GM21723 (cell line): Measurements from ENCODE around the gene ELAC1.
"Not testable (repeated sequence)": the region's sequence is repeated elsewhere in the genome, so short reads cannot be mapped to it uniquely, and the experiment has no call there.

Source experiments
- ATAC-seq: cut with Tn5 transposase; IDR thresholded peaks from one replicate; pipeline ENCODE4 v1.9.1; 2021; ENCODE audit warnings: mild to moderate bottlenecking, moderate library complexity; ENCODE audit not compliant: unreplicated experiment

ELAC1 gene

GRCh38 chr18:50967714-50968661 lies at the start of gene ELAC1:
ELAC1 (plus strand) TSS chr18:50968040; CDS start chr18:50974405, 6,365 bp downstream.
- ATAC-seq = peak; percentile 95

GRCh38 chr18:50918153-50918552 lies 49.7 kb upstream of the ELAC1 start:
- no peak for ATAC-seq

- ATAC-seq = no peak
Measured at GRCh38 chr18:50924372-50924771, 43.5 kb upstream of the ELAC1 start.

- no peak for ATAC-seq
Measured at GRCh38 chr18:50926521-50926920, 41.3 kb upstream of the ELAC1 start.

- ATAC-seq = no peak
Measured at GRCh38 chr18:50928551-50928950, 39.3 kb upstream of the ELAC1 start.

- ATAC-seq = no peak
Measured at GRCh38 chr18:50933684-50934083, 34.2 kb upstream of the ELAC1 start.

GRCh38 chr18:50934545-50935211 lies 33.2 kb upstream of the ELAC1 start:
- ATAC-seq = no peak

- ATAC-seq = no peak
Measured at GRCh38 chr18:50935493-50936191, 32.2 kb upstream of the ELAC1 start.

GRCh38 chr18:50937183-50937582 lies 30.7 kb upstream of the ELAC1 start:
- no peak for ATAC-seq

- no peak for ATAC-seq
Measured at GRCh38 chr18:50938912-50939311, 28.9 kb upstream of the ELAC1 start.

GRCh38 chr18:50944245-50944932 lies 23.5 kb upstream of the ELAC1 start:
- no peak for ATAC-seq

GRCh38 chr18:50945918-50946317 lies 21.9 kb upstream of the ELAC1 start:
- ATAC-seq = not testable (repeated sequence)

- no peak for ATAC-seq
Measured at GRCh38 chr18:50947899-50948298, 19.9 kb upstream of the ELAC1 start.

- ATAC-seq = no peak
Measured at GRCh38 chr18:50949185-50949584, 18.7 kb upstream of the ELAC1 start.

GRCh38 chr18:50950626-50951025 lies 17.2 kb upstream of the ELAC1 start:
- no peak for ATAC-seq

GRCh38 chr18:50953822-50954221 lies 14.0 kb upstream of the ELAC1 start:
- no peak for ATAC-seq

- ATAC-seq = no peak
Measured at GRCh38 chr18:50955253-50955652, 12.6 kb upstream of the ELAC1 start.

- no peak for ATAC-seq
Measured at GRCh38 chr18:50956116-50956515, 11.7 kb upstream of the ELAC1 start.

- no peak for ATAC-seq
Measured at GRCh38 chr18:50961974-50962373, 5.9 kb upstream of the ELAC1 start.

- no peak for ATAC-seq
Measured at GRCh38 chr18:50969448-50969847, 1.6 kb downstream of the ELAC1 start.

GRCh38 chr18:50970006-50970405 lies 2.2 kb downstream of the ELAC1 start:
- ATAC-seq = no peak
